HCT116 (cell line): ENCODE measurements around the gene ICA1. TPM values are rescaled to one million over a fixed set of nuclear protein-coding genes. Genes with fewer than 3 reads are reported as not detected.

ENCODE experiments used
- ATAC-seq: fragments of 200-7000 bp; cut with Tn5 transposase; 2 replicates; pipeline ENCODE4 v1.9.1; 2020; ENCODE audit warnings: mild to moderate bottlenecking, moderate library complexity
- BruUV-seq: library from RNA; stranded (reverse); fragments of 400-500 nt; replicated peaks from 2 replicates; lab custom pipeline; 2021; lab: Mats Ljungman, UMichigan
- CTCF ChIA-PET: fragments of 300-600 bp; sonication (Branson Sonifier 250); formaldehyde crosslinking; loops from one replicate; lab custom pipeline; 2021; ENCODE audit warnings: antibody characterized with exemption; lab: Charles Lee
- POLR2A ChIA-PET: fragments of 300-600, 350-600 bp; sonication (Branson Sonifier 250); formaldehyde crosslinking; loops from one replicate; lab custom pipeline; 2021; ENCODE audit warnings: antibody characterized with exemption; lab: Charles Lee
- RAD21 ChIA-PET, 2 experiments: fragments of 300-600 bp; sonication (Branson Sonifier 250); formaldehyde crosslinking; loops; one replicate each; lab custom pipeline; 2023; ENCODE audit warnings: low total read pairs in 2 of 2; ENCODE audit not compliant: uncharacterized antibody in 2 of 2, unreplicated experiment in 2 of 2, low non-redundant PET in 1 of 2; lab: Charles Lee
- DNase-seq: peaks from one replicate; pipeline ENCODE4 v3.0.0-alpha.2; 2010; ENCODE audit warnings: low read depth, low spot score
- H2AFZ ChIP-seq: fragments of 200-600 bp; shearing (Covaris generic), sonication (generic); 2 replicates; pipeline ENCODE4 v1.6.1; 2017; ENCODE audit warnings: low read depth, mixed run types, mixed read lengths, antibody characterized with exemption, low read length; ENCODE audit not compliant: poor library complexity, severe bottlenecking
- H3K27ac ChIP-seq: 2 replicates; pipeline ENCODE4 v1.5.1; 2012; ENCODE audit warnings: low read depth, low read length
- H3K27me3 ChIP-seq: fragments of 200-600 bp; sonication (generic); 2 replicates; pipeline ENCODE4 v1.6.1; 2016; ENCODE audit warnings: mixed run types, low read length, mixed read lengths; ENCODE audit not compliant: insufficient read depth
- H3K36me3 ChIP-seq, 2 experiments: fragments of 200-500 bp in 1 of 2; fragments of 200-600 bp in 1 of 2; sonication (Bioruptor generic) in 1 of 2; sonication (generic) in 1 of 2; 2 replicates each; pipeline versions ENCODE4 v1.5.1 to v1.6.1; 2014 to 2016; ENCODE audit warnings: low read length in 2 of 2, inconsistent platforms in 1 of 2, mixed read lengths in 1 of 2, mixed run types in 1 of 2; ENCODE audit not compliant: insufficient read depth in 2 of 2, control insufficient read depth in 1 of 2
- H3K4me1 ChIP-seq, 2 experiments: fragments of 200-600 bp in 1 of 2; sonication (generic) in 1 of 2; 2 replicates each; pipeline versions ENCODE4 v1.5.1 to v1.6.1; 2012 to 2017; ENCODE audit warnings: low read length in 2 of 2, inconsistent platforms in 1 of 2, mild to moderate bottlenecking in 1 of 2, mixed read lengths in 1 of 2, mixed run types in 1 of 2, moderate library complexity in 1 of 2; ENCODE audit not compliant: insufficient read depth in 2 of 2, control insufficient read depth in 1 of 2
- H3K4me2 ChIP-seq: fragments of 200-600 bp; sonication (generic); 2 replicates; pipeline ENCODE4 v1.6.1; 2017; ENCODE audit warnings: mixed run types, low read length, mixed read lengths
- H3K4me3 ChIP-seq, 2 experiments: fragments of 200-600 bp in 1 of 2; sonication (generic) in 1 of 2; replicated peaks in 1 of 2; 2 replicates each; pipeline ENCODE4 v1.5.1; 2011 to 2016; ENCODE audit warnings: low read length in 2 of 2, control low read depth in 1 of 2, low read depth in 1 of 2, mild to moderate bottlenecking in 1 of 2, mixed read lengths in 1 of 2, mixed run types in 1 of 2
- H3K79me2 ChIP-seq: fragments of 200-600 bp; sonication (generic); 2 replicates; pipeline ENCODE4 v1.6.1; 2017; ENCODE audit warnings: mild to moderate bottlenecking, mixed run types, low read length, moderate library complexity, mixed read lengths; ENCODE audit not compliant: insufficient read depth
- H3K9ac ChIP-seq: fragments of 200-600 bp; sonication (generic); 2 replicates; pipeline ENCODE4 v1.6.1; 2016; ENCODE audit warnings: low read length, mixed read lengths
- H3K9me2 ChIP-seq: fragments of 200-600 bp; sonication (generic), shearing (Covaris generic); 2 replicates; pipeline ENCODE4 v1.6.1; 2017; ENCODE audit warnings: mixed run types, mild to moderate bottlenecking, moderate library complexity; ENCODE audit not compliant: insufficient read depth
- H3K9me3 ChIP-seq, 2 experiments: fragments of 200-500 bp in 1 of 2; fragments of 200-600 bp in 1 of 2; sonication (Bioruptor generic) in 1 of 2; sonication (generic) in 1 of 2; 2 replicates each; pipeline ENCODE4 v1.6.1; 2014 to 2017; ENCODE audit warnings: low read length in 2 of 2, mixed read lengths in 2 of 2, inconsistent platforms in 1 of 2, low read depth in 1 of 2, mild to moderate bottlenecking in 1 of 2, mixed run types in 1 of 2, moderate library complexity in 1 of 2; ENCODE audit not compliant: control insufficient read depth in 1 of 2, insufficient read depth in 1 of 2
- H4K20me1 ChIP-seq: fragments of 200-600 bp; sonication (generic), shearing (Covaris generic); 2 replicates; pipeline ENCODE4 v1.6.1; 2017; ENCODE audit warnings: mixed run types, mild to moderate bottlenecking, moderate library complexity; ENCODE audit not compliant: insufficient read depth
- CBX3 ChIP-seq: IDR thresholded peaks from 2 replicates; pipeline ENCODE4 v1.6.1; 2012; ENCODE audit warnings: low read depth
- CEBPB ChIP-seq: IDR thresholded peaks from 2 replicates; pipeline ENCODE4 v1.6.1; 2012; ENCODE audit warnings: low read depth
- EGR1 ChIP-seq: IDR thresholded peaks from 2 replicates; pipeline ENCODE4 v1.6.1; 2012; ENCODE audit warnings: low read depth
- ELF1 ChIP-seq: IDR thresholded peaks from 2 replicates; pipeline ENCODE4 v1.6.1; 2012; ENCODE audit warnings: low read depth, borderline replicate concordance
- EZH2 ChIP-seq: fragments of 200-600 bp; sonication (generic); IDR thresholded peaks from 2 replicates; pipeline ENCODE4 v1.6.1; 2017; ENCODE audit warnings: antibody characterized with exemption, mixed run types
- EZH2phosphoT487 ChIP-seq: fragments of 200-600 bp; IDR thresholded peaks from 2 replicates; pipeline ENCODE4 v1.6.1; 2018; ENCODE audit warnings: antibody characterized with exemption, borderline replicate concordance
- FOSL1 ChIP-seq: IDR thresholded peaks from 2 replicates; pipeline ENCODE4 v1.6.1; 2012; ENCODE audit warnings: low read depth
- JUND ChIP-seq: IDR thresholded peaks from 2 replicates; pipeline ENCODE4 v1.6.1; 2012
- MAX ChIP-seq: IDR thresholded peaks from 2 replicates; pipeline ENCODE4 v1.6.1; 2012
- POLR2AphosphoS5 ChIP-seq: IDR thresholded peaks from 2 replicates; pipeline ENCODE4 v1.6.1; 2011; ENCODE audit warnings: mild to moderate bottlenecking, low read depth, low read length, moderate library complexity
- RAD21 ChIP-seq: IDR thresholded peaks from 2 replicates; pipeline ENCODE4 v1.6.1; 2012; ENCODE audit warnings: low read depth, mild to moderate bottlenecking
- REST ChIP-seq: IDR thresholded peaks from 2 replicates; pipeline ENCODE4 v1.6.1; 2012; ENCODE audit warnings: low read depth
- SIN3A ChIP-seq: IDR thresholded peaks from 2 replicates; pipeline ENCODE4 v1.6.1; 2012; ENCODE audit warnings: low read depth
- SP1 ChIP-seq: IDR thresholded peaks from 2 replicates; pipeline ENCODE4 v1.6.1; 2012; ENCODE audit warnings: low read depth
- SRF ChIP-seq: IDR thresholded peaks from 2 replicates; pipeline ENCODE4 v1.6.1; 2012; ENCODE audit warnings: low read depth
- TCF7L2 ChIP-seq: IDR thresholded peaks from 2 replicates; pipeline ENCODE4 v1.7.0; 2011; ENCODE audit warnings: borderline replicate concordance, inconsistent platforms; ENCODE audit not compliant: insufficient read depth, insufficient read length; ENCODE audit errors: extremely low read depth
- YY1 ChIP-seq: IDR thresholded peaks from 2 replicates; pipeline ENCODE4 v1.6.1; 2011; ENCODE audit warnings: low read length, low read depth, moderate library complexity, mild to moderate bottlenecking; ENCODE audit not compliant: insufficient replicate concordance; ENCODE audit errors: extremely low read depth
- ZFX ChIP-seq: fragments of 450-650 bp; IDR thresholded peaks from 2 replicates; pipeline ENCODE4 v1.6.1; 2017
- ZNF274 ChIP-seq: fragments of 200-500 bp; sonication (Bioruptor generic); IDR thresholded peaks from 2 replicates; pipeline ENCODE4 v1.6.1; 2014; ENCODE audit warnings: mild to moderate bottlenecking, low read depth, low read length, inconsistent platforms
- intact Hi-C: fragments of 100-400 bp; cut with micrococcal nuclease; formaldehyde crosslinking; loops from 2 replicates; pipeline ENCODE4 v1.10.0; 2022
- total RNA-seq: library from RNA; stranded (reverse); gene quantifications from one replicate; pipeline ENCODE4 v1.2.1, GENCODE V29; 2021; ENCODE audit not compliant: unreplicated experiment
- TF ChIP-seq, protein P1 (sequence below): IDR thresholded peaks from 2 replicates; pipeline ENCODE4 v1.6.1; 2011; ENCODE audit warnings: mild to moderate bottlenecking, low read length, moderate library complexity; ENCODE audit not compliant: insufficient replicate concordance; ENCODE audit errors: extremely low read depth

ICA1 gene
- total RNA-seq, 1 experiment from 2014 or later = 16.4 TPM

DNA sequence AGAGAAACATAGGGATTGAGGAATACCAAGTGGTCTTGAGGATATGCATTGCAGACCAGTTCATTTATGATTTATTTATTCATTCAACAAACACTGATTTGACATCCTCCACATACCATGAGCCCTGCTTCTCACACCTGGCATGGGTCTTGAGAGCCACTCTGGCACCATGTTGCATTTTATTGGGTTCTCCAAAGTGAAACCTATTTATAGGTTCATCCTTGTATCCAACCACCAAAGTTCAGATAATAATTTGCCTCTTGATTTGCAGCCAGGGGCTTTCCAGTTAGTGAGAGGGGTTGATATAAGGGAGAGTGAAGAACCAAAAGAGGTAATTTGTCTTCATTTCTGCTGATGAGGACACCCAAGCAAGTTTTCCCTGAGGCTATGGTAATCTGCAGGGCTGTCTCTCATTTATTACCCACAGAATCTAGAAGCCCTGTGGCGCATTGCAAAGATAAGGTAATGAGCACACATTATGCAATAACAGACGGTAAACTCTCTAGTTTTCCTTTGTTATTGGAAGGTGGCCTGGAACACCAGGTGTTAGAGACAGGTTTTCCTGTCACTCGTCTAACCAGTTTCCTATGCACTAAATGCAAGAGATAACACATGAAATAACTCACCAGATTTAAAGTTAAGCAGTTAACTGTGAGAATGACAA is 28.8 kb upstream of the ICA1 start (continued):
- TF ChIP-seq SIN3A (no peak), CEBPB (no peak), REST (no peak), ZNF274 (no peak), MAX (no peak), JUND (no peak), ZFX (no peak), YY1 (no peak), EZH2phosphoT487 (no peak)

GRCh38 chr7:8286118-8286517 is 24.2 kb upstream of the ICA1 start:
- H3K4me2 ChIP-seq = no peak overlapping the region
- TF ChIP-seq EZH2 (no peak), SIN3A (no peak), SP1 (no peak), RAD21 (no peak), CEBPB (no peak), SRF (no peak), JUND (no peak), TCF7L2 (no peak), MAX (no peak), CBX3 (no peak), ELF1 (no peak), POLR2AphosphoS5 (no peak), EGR1 (no peak), YY1 (no peak), FOSL1 (no peak)
- TF ChIP-seq, protein P1, sequence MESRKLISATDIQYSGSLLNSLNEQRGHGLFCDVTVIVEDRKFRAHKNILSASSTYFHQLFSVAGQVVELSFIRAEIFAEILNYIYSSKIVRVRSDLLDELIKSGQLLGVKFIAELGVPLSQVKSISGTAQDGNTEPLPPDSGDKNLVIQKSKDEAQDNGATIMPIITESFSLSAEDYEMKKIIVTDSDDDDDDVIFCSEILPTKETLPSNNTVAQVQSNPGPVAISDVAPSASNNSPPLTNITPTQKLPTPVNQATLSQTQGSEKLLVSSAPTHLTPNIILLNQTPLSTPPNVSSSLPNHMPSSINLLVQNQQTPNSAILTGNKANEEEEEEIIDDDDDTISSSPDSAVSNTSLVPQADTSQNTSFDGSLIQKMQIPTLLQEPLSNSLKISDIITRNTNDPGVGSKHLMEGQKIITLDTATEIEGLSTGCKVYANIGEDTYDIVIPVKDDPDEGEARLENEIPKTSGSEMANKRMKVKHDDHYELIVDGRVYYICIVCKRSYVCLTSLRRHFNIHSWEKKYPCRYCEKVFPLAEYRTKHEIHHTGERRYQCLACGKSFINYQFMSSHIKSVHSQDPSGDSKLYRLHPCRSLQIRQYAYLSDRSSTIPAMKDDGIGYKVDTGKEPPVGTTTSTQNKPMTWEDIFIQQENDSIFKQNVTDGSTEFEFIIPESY = no peak
- no peaks in the 10 kb centered on the region for H4K20me1 ChIP-seq
- H3K9ac ChIP-seq = no peak overlapping the region
- DNase-seq (no peak), ATAC-seq (no peak)
- H3K79me2 ChIP-seq = no peaks in the 10 kb centered on the region
- no peaks in the 10 kb centered on the region for H3K4me1 ChIP-seq
- H3K4me3 ChIP-seq = no peak overlapping the region
- ChIA-PET RAD21 (no interaction called here), CTCF (no interaction called here), POLR2A (no interaction called here)
- H3K9me3 ChIP-seq = no peaks in the 10 kb centered on the region
- H3K36me3 ChIP-seq = no peaks in the 10 kb centered on the region
- no peaks in the 10 kb centered on the region for H3K9me2 ChIP-seq
- no peak overlapping the region for H3K27ac ChIP-seq
- no peak overlapping the region for H2AFZ ChIP-seq
- H3K27me3 ChIP-seq = no peaks in the 10 kb centered on the region
- BruUV-seq = no TSS peak
- intact Hi-C loops = no loop called here
